Panc1 (cell line): ENCODE results near the gene MTHFR.

ENCODE experiments used
- CTCF ChIP-seq: fragments of 450-650 bp; IDR thresholded peaks from 2 replicates; pipeline ENCODE4 v1.5.1; 2017; ENCODE audit warnings: mild to moderate bottlenecking
- POLR2AphosphoS5 ChIP-seq: IDR thresholded peaks from 2 replicates; pipeline ENCODE4 v1.6.1; 2012; ENCODE audit warnings: mild to moderate bottlenecking, low read depth, low read length, moderate library complexity
- SIN3A ChIP-seq: IDR thresholded peaks from 2 replicates; pipeline ENCODE4 v1.6.1; 2012; ENCODE audit warnings: low read depth, mild to moderate bottlenecking, low read length, moderate library complexity, borderline replicate concordance; ENCODE audit not compliant: insufficient read depth
- TCF7L2 ChIP-seq: IDR thresholded peaks from 2 replicates; pipeline ENCODE4 v1.6.1; 2011; ENCODE audit warnings: mild to moderate bottlenecking, low read depth, low read length, inconsistent platforms

- TF ChIP-seq CTCF (no peak), POLR2AphosphoS5 (no peak), SIN3A (no peak), TCF7L2 (no peak)
Observed at GRCh38 chr1:11769274-11769673, 36.5 kb downstream of the MTHFR start.
